ENCODE data around the gene DNAH8. TPM values are rescaled to one million over a fixed set of nuclear protein-coding genes. Genes with fewer than 3 reads are reported as not detected.
"Not testable (repeated sequence)": the region's sequence is repeated elsewhere in the genome, so short reads cannot be mapped to it uniquely, and the experiment has no call there.

Gene DNAH8
- total RNA-seq, 2 experiments from 2014 or later = 0.03 TPM; not detected in 1

DNA sequence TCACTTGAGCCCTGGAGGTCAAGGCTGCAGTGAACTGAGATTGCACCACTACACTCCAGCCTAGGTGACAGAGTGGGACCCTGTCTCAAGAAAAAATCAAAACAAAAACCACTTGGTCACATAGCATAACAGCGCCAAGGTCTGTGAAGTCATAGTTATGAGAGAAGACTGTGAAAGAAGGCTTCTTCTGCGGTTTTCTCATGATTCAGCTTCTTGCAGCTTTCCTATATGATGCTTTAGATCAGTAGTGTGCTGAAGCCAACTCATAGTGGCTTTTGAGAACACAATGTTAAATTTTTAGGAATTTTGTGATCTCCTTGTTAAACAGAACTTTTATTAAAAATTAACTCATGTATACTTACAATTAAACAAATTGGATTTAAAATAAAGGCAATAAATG is 197.3 kb downstream of the DNAH8 start:
- Histone ChIP-seq H3K36me3 (ENCODE audit: insufficient read depth, low read length) (no peaks in the 10 kb centered on the region), H3K27ac (ENCODE audit: low read depth in 1 of 2, low read length in 2 of 2) (no peak overlapping the region), H3K27me3 (ENCODE audit: control insufficient read depth in 1 of 2, insufficient read depth in 2 of 2, low read length in 2 of 2) (no peaks in the 10 kb centered on the region), H3K9me3 (ENCODE audit: control insufficient read depth in 1 of 2, insufficient read depth in 1 of 2, low read length in 2 of 2) (no peaks in the 10 kb centered on the region), H3K4me3 (ENCODE audit: low read length) (no peak overlapping the region), H3K4me1 (ENCODE audit: insufficient read depth, low read length) (no peaks in the 10 kb centered on the region)
- no peaks in the 10 kb centered on the region for H3K36me3 Mint-ChIP-seq (ENCODE audit: low read depth)
- no peaks in the 10 kb centered on the region for H3K4me1 Mint-ChIP-seq (ENCODE audit: low read depth)
- intact Hi-C loops (cut with DNase I, micrococcal nuclease) = no loop called here
- CTCF ChIA-PET = no interaction called here
- no peaks in the 10 kb centered on the region for H3K9me3 Mint-ChIP-seq
- ATAC-seq (ENCODE audit: poor library complexity) (no peak), DNase-seq (no peak)
- POLR2A ChIA-PET = no interaction called here
- H3K4me3 Mint-ChIP-seq = no peak overlapping the region
- H3K27ac Mint-ChIP-seq = no peak overlapping the region
- TF ChIP-seq, protein P1, sequence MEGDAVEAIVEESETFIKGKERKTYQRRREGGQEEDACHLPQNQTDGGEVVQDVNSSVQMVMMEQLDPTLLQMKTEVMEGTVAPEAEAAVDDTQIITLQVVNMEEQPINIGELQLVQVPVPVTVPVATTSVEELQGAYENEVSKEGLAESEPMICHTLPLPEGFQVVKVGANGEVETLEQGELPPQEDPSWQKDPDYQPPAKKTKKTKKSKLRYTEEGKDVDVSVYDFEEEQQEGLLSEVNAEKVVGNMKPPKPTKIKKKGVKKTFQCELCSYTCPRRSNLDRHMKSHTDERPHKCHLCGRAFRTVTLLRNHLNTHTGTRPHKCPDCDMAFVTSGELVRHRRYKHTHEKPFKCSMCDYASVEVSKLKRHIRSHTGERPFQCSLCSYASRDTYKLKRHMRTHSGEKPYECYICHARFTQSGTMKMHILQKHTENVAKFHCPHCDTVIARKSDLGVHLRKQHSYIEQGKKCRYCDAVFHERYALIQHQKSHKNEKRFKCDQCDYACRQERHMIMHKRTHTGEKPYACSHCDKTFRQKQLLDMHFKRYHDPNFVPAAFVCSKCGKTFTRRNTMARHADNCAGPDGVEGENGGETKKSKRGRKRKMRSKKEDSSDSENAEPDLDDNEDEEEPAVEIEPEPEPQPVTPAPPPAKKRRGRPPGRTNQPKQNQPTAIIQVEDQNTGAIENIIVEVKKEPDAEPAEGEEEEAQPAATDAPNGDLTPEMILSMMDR (IDR thresholded peaks at IDR 0.05) = no peak
- no peaks in the 10 kb centered on the region for H3K27me3 Mint-ChIP-seq

DNA sequence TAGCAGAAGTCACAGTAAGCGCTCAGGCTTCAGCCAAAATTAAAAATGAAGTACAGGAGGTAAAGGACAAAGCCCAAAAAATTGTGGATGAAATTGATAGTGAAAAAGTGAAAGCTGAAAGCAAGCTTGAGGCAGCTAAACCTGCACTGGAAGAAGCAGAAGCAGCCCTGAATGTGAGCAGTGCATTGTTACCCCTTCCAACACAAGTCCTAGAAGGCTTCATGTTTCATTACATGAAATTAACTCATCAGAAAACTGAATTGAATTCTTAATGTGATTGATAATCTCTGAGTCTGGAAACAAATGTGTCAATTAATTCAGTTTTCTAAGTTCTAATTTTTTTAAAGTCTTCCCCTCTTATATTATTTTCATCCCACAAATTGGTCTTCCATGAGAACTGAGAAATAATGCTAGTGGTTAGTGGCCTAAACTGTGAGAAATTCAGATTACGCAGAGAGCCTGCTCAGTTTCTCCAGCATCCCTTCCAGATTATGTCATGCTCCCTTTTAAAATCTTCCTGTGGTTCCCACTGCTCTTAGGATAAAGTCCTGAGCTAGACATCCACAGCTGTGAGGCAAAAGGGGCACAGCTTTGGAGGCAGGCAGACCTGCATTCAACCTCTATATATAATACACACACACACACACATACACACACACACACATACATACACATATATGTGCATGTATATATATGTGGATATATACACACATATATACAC is 200.3 kb downstream of the DNAH8 start:
- Mint-ChIP-seq H3K27me3 (no peaks in the 10 kb centered on the region), H3K9me3 (no peaks in the 10 kb centered on the region), H3K27ac (no peak overlapping the region), H3K4me1 (ENCODE audit: low read depth) (no peaks in the 10 kb centered on the region), H3K4me3 (no peak overlapping the region), H3K36me3 (ENCODE audit: low read depth) (no peaks in the 10 kb centered on the region)
- Histone ChIP-seq H3K4me3 (ENCODE audit: low read length) (no peak overlapping the region), H3K9me3 (ENCODE audit: control insufficient read depth in 1 of 2, insufficient read depth in 1 of 2, low read length in 2 of 2) (no peaks in the 10 kb centered on the region), H3K36me3 (ENCODE audit: insufficient read depth, low read length) (no peaks in the 10 kb centered on the region), H3K27ac (ENCODE audit: low read depth in 1 of 2, low read length in 2 of 2) (no peak overlapping the region), H3K27me3 (ENCODE audit: control insufficient read depth in 1 of 2, insufficient read depth in 2 of 2, low read length in 2 of 2) (no peaks in the 10 kb centered on the region), H3K4me1 (ENCODE audit: insufficient read depth, low read length) (no peaks in the 10 kb centered on the region)
- CTCF ChIA-PET = no interaction called here
- intact Hi-C loops (cut with DNase I, micrococcal nuclease) = no loop called here
- TF ChIP-seq, protein P1 (IDR thresholded peaks at IDR 0.05) = no peak
- DNase-seq = no peak
- POLR2A ChIA-PET = no interaction called here
- ATAC-seq (ENCODE audit: poor library complexity) = no peak

DNA sequence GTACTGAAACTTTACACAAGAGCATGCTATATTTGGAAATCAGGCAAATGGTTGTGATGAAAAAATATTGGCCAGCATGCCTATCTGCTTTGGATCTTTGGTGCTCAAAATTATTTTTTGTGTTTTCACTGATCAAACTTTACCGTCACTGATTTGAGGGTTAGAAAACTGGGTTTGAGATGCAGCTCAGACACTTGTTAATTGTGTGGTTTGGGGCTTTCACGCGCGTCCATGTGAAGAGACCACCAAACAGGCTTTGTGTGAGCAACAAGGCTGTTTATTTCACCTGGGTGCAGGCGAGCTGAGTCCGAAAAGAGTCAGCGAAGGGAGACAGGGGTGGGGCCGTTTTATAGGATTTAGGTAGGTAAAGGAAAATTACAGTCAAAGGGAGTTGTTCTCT is 206.4 kb downstream of the DNAH8 start:
- H3K27ac Mint-ChIP-seq = not testable (repeated sequence)

More for the DNA sequence above, 206.4 kb downstream of the DNAH8 start:
- POLR2A ChIA-PET; CTCF ChIA-PET; intact Hi-C loops (cut with DNase I, micrococcal nuclease); DNase-seq; H3K27me3 ChIP-seq (ENCODE audit: control insufficient read depth in 1 of 2, insufficient read depth in 2 of 2, low read length in 2 of 2); H3K27ac ChIP-seq (ENCODE audit: low read depth in 1 of 2, low read length in 2 of 2); H3K9me3 Mint-ChIP-seq; H3K4me1 ChIP-seq (ENCODE audit: insufficient read depth, low read length); H3K27me3 Mint-ChIP-seq; ATAC-seq (ENCODE audit: poor library complexity); H3K9me3 ChIP-seq (ENCODE audit: control insufficient read depth in 1 of 2, insufficient read depth in 1 of 2, low read length in 2 of 2); H3K36me3 Mint-ChIP-seq (ENCODE audit: low read depth); H3K4me3 ChIP-seq (ENCODE audit: low read length); H3K4me3 Mint-ChIP-seq; H3K4me1 Mint-ChIP-seq (ENCODE audit: low read depth); H3K36me3 ChIP-seq (ENCODE audit: insufficient read depth, low read length): not testable (repeated sequence)

Measured in CD4-positive, alpha-beta T cell (primary cell).